GM18519 (cell line): ENCODE measurements around the gene C1orf141.

Experiments
- ATAC-seq: cut with Tn5 transposase; IDR thresholded peaks from one replicate; pipeline ENCODE4 v1.9.1; 2021; ENCODE audit warnings: mild to moderate bottlenecking, moderate library complexity; ENCODE audit not compliant: unreplicated experiment, low FRiP score

Gene C1orf141

GRCh38 chr1:67043366-67043765 lies 91.4 kb downstream of the C1orf141 start:
- ATAC-seq: no peak
